K562 (cell line): ENCODE results near the gene LITAF. TPM values are rescaled to one million over a fixed set of nuclear protein-coding genes. Genes with fewer than 3 reads are reported as not detected.

Source experiments
- BHLHE40 ChIP-seq: IDR thresholded peaks from 2 replicates; pipeline ENCODE4 v1.6.1; 2011; ENCODE audit warnings: low read length, improper control_type of control experiment
- CTBP1 ChIP-seq: fragments of 450-650 bp; IDR thresholded peaks from 2 replicates; pipeline ENCODE4 v1.6.1; 2016; ENCODE audit warnings: borderline replicate concordance
- CTCFL ChIP-seq: IDR thresholded peaks from 2 replicates; pipeline ENCODE4 v1.6.1; 2011; ENCODE audit warnings: borderline replicate concordance, low read depth, mild to moderate bottlenecking, moderate library complexity, low read length; ENCODE audit not compliant: insufficient read depth, poor library complexity, severe bottlenecking
- FOXK1 ChIP-seq: sonication (generic); formaldehyde crosslinking; IDR thresholded peaks from 2 replicates; pipeline ENCODE4 v1.8.0; 2022; ENCODE audit warnings: missing genetic modification reagents, mild to moderate bottlenecking, borderline replicate concordance
- FUS ChIP-seq: fragments of 200-400 bp; formaldehyde crosslinking; optimal IDR thresholded peaks from 2 replicates; pipeline ENCODE3; 2017; ENCODE audit warnings: low read depth, low read length
- MBD2 ChIP-seq: sonication (generic); IDR thresholded peaks from 2 replicates; pipeline ENCODE4 v1.6.1; 2016; ENCODE audit warnings: low read depth, borderline replicate concordance
- REST ChIP-seq, 2 experiments: fragments of 450-650 bp; formaldehyde crosslinking in 1 of 2; IDR thresholded peaks; 2 replicates each; pipeline versions ENCODE4 v1.4.0 to v1.6.1; 2014 to 2020; ENCODE audit warnings: mild to moderate bottlenecking in 2 of 2, borderline replicate concordance in 1 of 2, low read depth in 1 of 2
- TEAD4 ChIP-seq, 2 experiments: sonication (generic) in 1 of 2; formaldehyde crosslinking in 1 of 2; IDR thresholded peaks; 2 replicates each; pipeline versions ENCODE4 v1.6.1 to v1.8.0; 2012 to 2022; ENCODE audit warnings: borderline replicate concordance in 1 of 2, inconsistent platforms in 1 of 2, low read length in 1 of 2, mild to moderate bottlenecking in 1 of 2, missing genetic modification reagents in 1 of 2
- ZC3H8 ChIP-seq: fragments of 450-650 bp; IDR thresholded peaks from 2 replicates; pipeline ENCODE4 v1.6.1; 2017
- polyA plus RNA-seq, 8 experiments: library from polyadenylated mRNA; depleted of rRNA in 4 of 8; stranded (reverse) in 5 of 8; unstranded in 3 of 8; fragments of >200 nt; fragmentation: Nextera tagmentation in 2 of 8; fragmentation: Illumina TruSeq in 1 of 8; extraction: Ambion mirVana in 2 of 8; extraction: Trizol in 1 of 8; gene quantifications; 2 replicates each; pipeline versions ENCODE4 v1.2.1 to v1.2.3, GENCODE V29; 2011 to 2014; ENCODE audit warnings: inconsistent platforms in 1 of 8, missing spikeins in 1 of 8
- total RNA-seq, 7 experiments: library from RNA; depleted of rRNA in 6 of 7; stranded (reverse); fragments of >200 nt in 6 of 7; fragmentation: Illumina TruSeq in 2 of 7; extraction: Trizol in 2 of 7; gene quantifications; 2 replicates each; pipeline versions ENCODE4 v1.2.1 to v1.2.3, GENCODE V29; 2011 to 2021; ENCODE audit warnings: low replicate concordance in 1 of 7
- TF ChIP-seq, protein P1 (sequence below): fragments of 250-450 bp; sonication (Bioruptor Pico); IDR thresholded peaks from 2 replicates; pipeline ENCODE4 v1.8.0; 2022; ENCODE audit warnings: moderate library complexity, mild to moderate bottlenecking, inconsistent platforms

LITAF gene
- total and polyA plus RNA-seq, 9 of the 15 experiments (the other 6 are each of a cell fraction or from before 2014, with no cell fraction given): 4.1 to 17.8 (median 11.9) TPM

GRCh38 chr16:11506741-11507305 lies 79.9 kb downstream of the LITAF start (continued):
- TF ChIP-seq, protein P1, sequence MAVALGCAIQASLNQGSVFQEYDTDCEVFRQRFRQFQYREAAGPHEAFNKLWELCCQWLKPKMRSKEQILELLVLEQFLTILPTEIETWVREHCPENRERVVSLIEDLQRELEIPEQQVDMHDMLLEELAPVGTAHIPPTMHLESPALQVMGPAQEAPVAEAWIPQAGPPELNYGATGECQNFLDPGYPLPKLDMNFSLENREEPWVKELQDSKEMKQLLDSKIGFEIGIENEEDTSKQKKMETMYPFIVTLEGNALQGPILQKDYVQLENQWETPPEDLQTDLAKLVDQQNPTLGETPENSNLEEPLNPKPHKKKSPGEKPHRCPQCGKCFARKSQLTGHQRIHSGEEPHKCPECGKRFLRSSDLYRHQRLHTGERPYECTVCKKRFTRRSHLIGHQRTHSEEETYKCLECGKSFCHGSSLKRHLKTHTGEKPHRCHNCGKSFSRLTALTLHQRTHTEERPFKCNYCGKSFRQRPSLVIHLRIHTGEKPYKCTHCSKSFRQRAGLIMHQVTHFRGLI (CRISPR knock-in tag): no peak
- TF ChIP-seq FOXK1 (CRISPR knock-in tag) (no peak), BHLHE40 (no peak), CTCFL (peak; percentile 14), ZC3H8 (no peak), MBD2 (no peak), FUS (no peak), TEAD4 (IDR thresholded peaks at IDR 0.05; ENCODE audit: low read length) (no peak), TEAD4 (CRISPR knock-in tag; IDR thresholded peaks at IDR 0.05; ENCODE audit: borderline replicate concordance) (no peak), REST (IDR thresholded peaks at IDR 0.05; ENCODE audit: borderline replicate concordance) (0 out of 2 replicates have a peak, but pooled peaks have one; percentile 7), REST (CRISPR knock-in tag; IDR thresholded peaks at IDR 0.05; ENCODE audit: low read depth) (no peak), CTBP1 (peak; percentile 48; the same call in 1 of the 2 replicates)
- TF ChIP-seq, all 486 proteins: peak for 5
